NCI-H345 treated with DMSO at 0.1 percent for 48 hours (cell line): ENCODE results near the gene TMEM269.

Experiments
- DNase-seq: peaks from one replicate; lab custom pipeline; 2025; ENCODE audit not compliant: unreplicated experiment; lab: John Stamatoyannopoulos, UW

The TMEM269 gene

GRCh38 chr1:42784946-42785693 is at the start of gene TMEM269:
Gene TMEM269, plus strand, starts transcription at chr1:42784991. Its CDS starts 4,903 bp downstream, at chr1:42789894.
- no peak for DNase-seq

- DNase-seq: no peak
Measured at GRCh38 chr1:42735056-42735455, 49.7 kb upstream of the TMEM269 start.

- DNase-seq: no peak
Measured at GRCh38 chr1:42735477-42736105, 49.2 kb upstream of the TMEM269 start.

- no peak for DNase-seq
Measured at GRCh38 chr1:42736152-42736551, 48.6 kb upstream of the TMEM269 start.

- no peak for DNase-seq
Measured at GRCh38 chr1:42736571-42737200, 48.1 kb upstream of the TMEM269 start.

GRCh38 chr1:42737257-42737656 is 47.5 kb upstream of the TMEM269 start:
- DNase-seq: no peak

GRCh38 chr1:42737986-42738677 is 46.7 kb upstream of the TMEM269 start:
- no peak for DNase-seq

GRCh38 chr1:42738678-42739226 is 46.0 kb upstream of the TMEM269 start:
- no peak for DNase-seq

GRCh38 chr1:42739753-42740700 is 44.8 kb upstream of the TMEM269 start, which contains the start of gene CLDN19:
Gene CLDN19, minus strand, starts transcription at chr1:42740236. Its CDS starts 173 bp downstream, at chr1:42740063.
- no peak for DNase-seq

- no peak for DNase-seq
Measured at GRCh38 chr1:42740851-42741580, 43.8 kb upstream of the TMEM269 start.

GRCh38 chr1:42741706-42742105 is 43.1 kb upstream of the TMEM269 start:
- DNase-seq: no peak

- DNase-seq: no peak
Measured at GRCh38 chr1:42742141-42742540, 42.6 kb upstream of the TMEM269 start.

- DNase-seq: no peak
Measured at GRCh38 chr1:42742617-42743316, 42.0 kb upstream of the TMEM269 start.

GRCh38 chr1:42743317-42744147 is 41.3 kb upstream of the TMEM269 start:
- no peak for DNase-seq

- DNase-seq: no peak
Measured at GRCh38 chr1:42744148-42744413, 40.7 kb upstream of the TMEM269 start.

- no peak for DNase-seq
Measured at GRCh38 chr1:42745851-42746250, 38.9 kb upstream of the TMEM269 start.

GRCh38 chr1:42746436-42747105 is 38.2 kb upstream of the TMEM269 start:
- DNase-seq: no peak

- DNase-seq: peak; percentile 1
Measured at GRCh38 chr1:42747125-42747524, 37.7 kb upstream of the TMEM269 start.
